HepG2 (cell line): ENCODE data around the gene TCF20. TPM values are rescaled to one million over a fixed set of nuclear protein-coding genes. Genes with fewer than 3 reads are reported as not detected.

Source experiments
- ATAC-seq: fragments of 200-7000 bp; cut with Tn5 transposase; 3 replicates; pipeline ENCODE4 v1.9.1; 2020; ENCODE audit warnings: mild to moderate bottlenecking, moderate library complexity
- BruUV-seq: library from RNA; stranded (reverse); fragments of 400-500 nt; replicated peaks from 2 replicates; lab custom pipeline; 2021; lab: Mats Ljungman, UMichigan
- CTCF ChIA-PET: fragments of 300-600 bp; formaldehyde crosslinking; extraction: SDS; loops from one replicate; lab custom pipeline; 2021; ENCODE audit warnings: low total read pairs, inconsistent platforms, low intra/inter-chr PET ratio; lab: Yijun Ruan, JAX
- POLR2A ChIA-PET: fragments of 350-600 bp; sonication (Branson Sonifier 250); formaldehyde crosslinking; loops from one replicate; lab custom pipeline; 2020; ENCODE audit warnings: antibody characterized with exemption, inconsistent platforms; lab: Yijun Ruan, JAX
- DNase-seq: peaks from one replicate; pipeline ENCODE4 v3.0.0-alpha.2; 2015; ENCODE audit warnings: low spot score
- FAIRE-seq: peaks from 3 replicates; lab custom pipeline; 2011; peaks lifted over from hg19 to GRCh38; lab: Jason Lieb, UNC
- H2AFZ ChIP-seq: one replicate; pipeline ENCODE4 v1.6.1; 2011; ENCODE audit warnings: low read length, inconsistent platforms
- H3K27ac ChIP-seq: fragments of 300-600 bp; 3 replicates; pipeline ENCODE4 v1.8.0; 2011; ENCODE audit warnings: mixed run types, mild to moderate bottlenecking, mixed read lengths, low read length, inconsistent platforms; ENCODE audit not compliant: insufficient read depth; ENCODE audit errors: extremely low read length
- H3K27me3 ChIP-seq, 2 experiments: fragments of 200-600 bp in 1 of 2; 2 replicates in 1 of 2; 3 replicates in 1 of 2; pipeline versions ENCODE4 v1.6.0 to v1.8.0; 2011; ENCODE audit warnings: low read length in 2 of 2, mild to moderate bottlenecking in 2 of 2, moderate library complexity in 2 of 2, inconsistent platforms in 1 of 2; ENCODE audit not compliant: insufficient read depth in 2 of 2, control insufficient read depth in 1 of 2
- H3K36me3 ChIP-seq, 2 experiments: fragments of 200-600 bp in 1 of 2; replicated peaks in 1 of 2; 2 replicates in 1 of 2; 3 replicates in 1 of 2; pipeline versions ENCODE4 v1.5.1 to v1.8.0; 2011; ENCODE audit warnings: low read length in 2 of 2, inconsistent platforms in 1 of 2; ENCODE audit not compliant: insufficient read depth in 2 of 2, control insufficient read depth in 1 of 2
- H3K4me1 ChIP-seq: 2 replicates; pipeline ENCODE4 v1.5.1; 2012; ENCODE audit warnings: low read length, inconsistent platforms; ENCODE audit not compliant: insufficient read depth
- H3K4me2 ChIP-seq: 2 replicates; pipeline ENCODE4 v1.6.0; 2011; ENCODE audit warnings: low read depth, low read length, inconsistent platforms
- H3K4me3 ChIP-seq, 3 experiments: fragments of 200-600 bp in 1 of 3; sonication (generic), shearing (Covaris generic) in 1 of 3; replicated peaks in 1 of 3; 2 replicates each; pipeline ENCODE4 v1.5.1; 2011 to 2016; ENCODE audit warnings: low read length in 3 of 3, inconsistent platforms in 2 of 3, low read depth in 2 of 3, mild to moderate bottlenecking in 2 of 3, control low read depth in 1 of 3, mixed read lengths in 1 of 3; ENCODE audit not compliant: insufficient read depth in 1 of 3
- H3K79me2 ChIP-seq: one replicate; pipeline ENCODE4 v1.6.1; 2011; ENCODE audit warnings: low read length, inconsistent platforms; ENCODE audit not compliant: insufficient read depth
- H3K9ac ChIP-seq: 2 replicates; pipeline ENCODE4 v1.6.0; 2011; ENCODE audit warnings: mild to moderate bottlenecking, low read depth, low read length, inconsistent platforms; ENCODE audit not compliant: insufficient read depth
- H3K9me3 ChIP-seq: 2 replicates; pipeline ENCODE4 v1.5.1; 2012; ENCODE audit warnings: mild to moderate bottlenecking, low read length
- H4K20me1 ChIP-seq: 2 replicates; pipeline ENCODE4 v1.6.0; 2011; ENCODE audit warnings: inconsistent platforms, mild to moderate bottlenecking, low read length, moderate library complexity; ENCODE audit not compliant: insufficient read depth
- BCL6 ChIP-seq: IDR thresholded peaks from 2 replicates; pipeline ENCODE4 v1.6.1; 2016; ENCODE audit warnings: missing genetic modification reagents, missing compliant biosample characterization
- HNF1A ChIP-seq, 2 experiments: sonication (generic) in 1 of 2; formaldehyde crosslinking in 1 of 2; IDR thresholded peaks; 2 replicates each; pipeline versions ENCODE4 v1.4.0 to v1.6.1; 2016 to 2020; ENCODE audit warnings: borderline replicate concordance in 1 of 2, low read depth in 1 of 2, mild to moderate bottlenecking in 1 of 2, missing genetic modification reagents in 1 of 2
- MAFF ChIP-seq: IDR thresholded peaks from 2 replicates; pipeline ENCODE4 v1.6.1; 2011; ENCODE audit warnings: low read depth, low read length, improper control_type of control experiment
- MTA3 ChIP-seq: sonication (generic); formaldehyde crosslinking; IDR thresholded peaks from 2 replicates; pipeline ENCODE4 v1.4.0; 2020; ENCODE audit warnings: missing genetic modification reagents
- SNAPC2 ChIP-seq: sonication (generic); formaldehyde crosslinking; IDR thresholded peaks from 2 replicates; pipeline ENCODE4 v1.8.1; 2022; ENCODE audit warnings: mild to moderate bottlenecking, missing genetic modification reagents
- ZFX ChIP-seq: sonication (generic); formaldehyde crosslinking; IDR thresholded peaks from 2 replicates; pipeline ENCODE4 v1.4.0; 2020; ENCODE audit warnings: mild to moderate bottlenecking, low read depth, missing genetic modification reagents, moderate library complexity
- ZNF317 ChIP-seq: sonication (generic); formaldehyde crosslinking; IDR thresholded peaks from 2 replicates; pipeline ENCODE4 v1.5.0; 2020; ENCODE audit warnings: mild to moderate bottlenecking, missing genetic modification reagents
- ZNF570 ChIP-seq: sonication (generic); formaldehyde crosslinking; IDR thresholded peaks from 2 replicates; pipeline ENCODE4 v1.4.0; 2020; ENCODE audit warnings: mild to moderate bottlenecking, missing genetic modification reagents, borderline replicate concordance
- WGBS: methylation state at CpG from one replicate; pipeline ENCODE4 v1.1.6; 2017; ENCODE audit warnings: low lambda C conversion rate; 5-methylcytosine and 5-hydroxymethylcytosine counted together
- in situ Hi-C: cut with HindIII; loops from 2 replicates; pipeline ENCODE4 v1.10.0; 2017; ENCODE audit warnings: low pct_unique_long_range_greater_than_20kb; ENCODE audit not compliant: extremely low pct_ligation_motif_present
- intact Hi-C: fragments of 100-400 bp; cut with micrococcal nuclease; formaldehyde crosslinking; loops from one replicate; pipeline ENCODE4 v1.10.0; 2022; ENCODE audit not compliant: unreplicated experiment
- polyA plus RNA-seq, 8 experiments: library from polyadenylated mRNA; depleted of rRNA in 3 of 8; stranded (reverse) in 7 of 8; unstranded in 1 of 8; fragments of >200 nt; fragmentation: Illumina TruSeq in 4 of 8; extraction: Trizol in 4 of 8; gene quantifications; 2 replicates each; pipeline versions ENCODE4 v1.2.1 to v1.2.3, GENCODE V29; 2011 to 2016; ENCODE audit warnings: low read depth in 4 of 8, missing spikeins in 1 of 8, mixed read lengths in 1 of 8; ENCODE audit not compliant: insufficient read depth in 1 of 8
- total RNA-seq, 5 experiments: library from RNA; depleted of rRNA; stranded (reverse); fragments of >200 nt; fragmentation: Illumina TruSeq; extraction: Trizol; gene quantifications; 2 replicates each; pipeline ENCODE4 v1.2.3, GENCODE V29; 2016; ENCODE audit warnings: low read depth in 1 of 5
- TF ChIP-seq, protein P1 (sequence below): sonication (generic); formaldehyde crosslinking; conservative IDR thresholded peaks from 2 replicates; pipeline ENCODE4 v1.8.0; 2022; ENCODE audit warnings: low read depth, missing genetic modification reagents
- TF ChIP-seq, protein P2 (sequence below): sonication (generic); formaldehyde crosslinking; IDR thresholded peaks from 2 replicates; pipeline ENCODE4 v1.5.1; 2020; ENCODE audit warnings: missing genetic modification reagents, mild to moderate bottlenecking, borderline replicate concordance
- TF ChIP-seq, protein P3 (sequence below): sonication (generic); formaldehyde crosslinking; IDR thresholded peaks from 2 replicates; pipeline ENCODE4 v1.5.0; 2020; ENCODE audit warnings: missing genetic modification reagents, mild to moderate bottlenecking, borderline replicate concordance

The TCF20 gene
- total and polyA plus RNA-seq, 2 of the 13 experiments (the other 11 are each of a cell fraction or from before 2014, with no cell fraction given), result 12.8 to 23.7 TPM

GRCh38 chr22:42282252-42282942 lies 11.9 kb upstream of the TCF20 start:
- Histone ChIP-seq H2AFZ (peak overlapping the region; percentile 82), H4K20me1 (no peaks in the 10 kb centered on the region), H3K27ac (no peak overlapping the region), H3K27me3 (peaks cover 4 to 31% of the 10 kb centered on the region in 2 experiments; a peak in 4 of 5 replicates), H3K4me2 (peak overlapping the region; percentile 100), H3K9ac (0 out of 2 replicates have a peak overlapping the region, but pooled peaks have one; percentile 20), H3K4me1 (peaks cover 27% of the 10 kb centered on the region), H3K36me3 (no peaks in the 10 kb centered on the region), H3K4me3 (peak overlapping the region; percentile 55 to 71 (median 58)), H3K9me3 (no peaks in the 10 kb centered on the region), H3K79me2 (no peaks in the 10 kb centered on the region)
- in situ Hi-C loops (no loop called here), intact Hi-C loops (loop anchor here (2.0 kb wide), 1 partner anchor 14 kb away; no protein-coding TSS in a partner anchor)
- ChIA-PET POLR2A (interaction anchor here (0.6 to 1.2 kb wide), 3 partner anchors 11 to 226 kb away, joined by 3 read pairs; no protein-coding TSS in a partner anchor), CTCF (no interaction called here)
- WGBS, result 0% methylated on average over 8 of the region's 22 CpGs
- BruUV-seq, result no TSS peak
- DNase-seq (peak; percentile 67), FAIRE-seq (peak; percentile 55), ATAC-seq (peak; percentile 94)
- TF ChIP-seq ZFX (CRISPR knock-in tag) (peak; percentile 79), MTA3 (no peak), BCL6 (CRISPR knock-in tag) (no peak), ZNF317 (CRISPR knock-in tag) (no peak), MAFF (no peak), ZNF570 (CRISPR knock-in tag) (no peak), HNF1A (IDR thresholded peaks at IDR 0.05; ENCODE audit: low read depth) (no peak), HNF1A (CRISPR knock-in tag; IDR thresholded peaks at IDR 0.05; ENCODE audit: borderline replicate concordance) (no peak), SNAPC2 (CRISPR knock-in tag) (no peak)
- TF ChIP-seq, protein P1, sequence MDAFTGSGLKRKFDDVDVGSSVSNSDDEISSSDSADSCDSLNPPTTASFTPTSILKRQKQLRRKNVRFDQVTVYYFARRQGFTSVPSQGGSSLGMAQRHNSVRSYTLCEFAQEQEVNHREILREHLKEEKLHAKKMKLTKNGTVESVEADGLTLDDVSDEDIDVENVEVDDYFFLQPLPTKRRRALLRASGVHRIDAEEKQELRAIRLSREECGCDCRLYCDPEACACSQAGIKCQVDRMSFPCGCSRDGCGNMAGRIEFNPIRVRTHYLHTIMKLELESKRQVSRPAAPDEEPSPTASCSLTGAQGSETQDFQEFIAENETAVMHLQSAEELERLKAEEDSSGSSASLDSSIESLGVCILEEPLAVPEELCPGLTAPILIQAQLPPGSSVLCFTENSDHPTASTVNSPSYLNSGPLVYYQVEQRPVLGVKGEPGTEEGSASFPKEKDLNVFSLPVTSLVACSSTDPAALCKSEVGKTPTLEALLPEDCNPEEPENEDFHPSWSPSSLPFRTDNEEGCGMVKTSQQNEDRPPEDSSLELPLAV (CRISPR knock-in tag), result no peak
- TF ChIP-seq, protein P2, sequence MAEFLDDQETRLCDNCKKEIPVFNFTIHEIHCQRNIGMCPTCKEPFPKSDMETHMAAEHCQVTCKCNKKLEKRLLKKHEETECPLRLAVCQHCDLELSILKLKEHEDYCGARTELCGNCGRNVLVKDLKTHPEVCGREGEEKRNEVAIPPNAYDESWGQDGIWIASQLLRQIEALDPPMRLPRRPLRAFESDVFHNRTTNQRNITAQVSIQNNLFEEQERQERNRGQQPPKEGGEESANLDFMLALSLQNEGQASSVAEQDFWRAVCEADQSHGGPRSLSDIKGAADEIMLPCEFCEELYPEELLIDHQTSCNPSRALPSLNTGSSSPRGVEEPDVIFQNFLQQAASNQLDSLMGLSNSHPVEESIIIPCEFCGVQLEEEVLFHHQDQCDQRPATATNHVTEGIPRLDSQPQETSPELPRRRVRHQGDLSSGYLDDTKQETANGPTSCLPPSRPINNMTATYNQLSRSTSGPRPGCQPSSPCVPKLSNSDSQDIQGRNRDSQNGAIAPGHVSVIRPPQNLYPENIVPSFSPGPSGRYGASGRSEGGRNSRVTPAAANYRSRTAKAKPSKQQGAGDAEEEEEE (CRISPR knock-in tag), result no peak
- TF ChIP-seq, protein P3, sequence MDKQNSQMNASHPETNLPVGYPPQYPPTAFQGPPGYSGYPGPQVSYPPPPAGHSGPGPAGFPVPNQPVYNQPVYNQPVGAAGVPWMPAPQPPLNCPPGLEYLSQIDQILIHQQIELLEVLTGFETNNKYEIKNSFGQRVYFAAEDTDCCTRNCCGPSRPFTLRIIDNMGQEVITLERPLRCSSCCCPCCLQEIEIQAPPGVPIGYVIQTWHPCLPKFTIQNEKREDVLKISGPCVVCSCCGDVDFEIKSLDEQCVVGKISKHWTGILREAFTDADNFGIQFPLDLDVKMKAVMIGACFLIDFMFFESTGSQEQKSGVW (CRISPR knock-in tag), result no peak
